Activated T-helper 17 cell treated with anti-CD3 and anti-CD28 coated beads, Interleukin-2, amount 50 U/mL, for 72 hours (primary cell): Measurements from ENCODE around the gene HTRA1. TPM values are rescaled to one million over a fixed set of nuclear protein-coding genes. Genes with fewer than 3 reads are reported as not detected.

Experiments
- total RNA-seq, 2 donors: library from RNA; stranded (reverse); gene quantifications; one replicate each; pipeline ENCODE4 v1.2.3, GENCODE V29; 2022

HTRA1 gene
- total RNA-seq, 2 donors from 2014 or later, result not detected

Other genes starting within 250 kb of the HTRA1 start
- not detected for gene BTBD16, start 190.3 kb upstream of the HTRA1 start, total RNA-seq
- 10 to 100 TPM in 1 of 2 donors, 1 to 10 TPM in 1; 2.4 to 13.9 TPM for gene PLEKHA1, start 86.8 kb upstream of the HTRA1 start, total RNA-seq
- gene ARMS2, start 6.9 kb upstream of the HTRA1 start, total RNA-seq, result not detected
- not detected for gene DMBT1, start 99.2 kb downstream of the HTRA1 start, total RNA-seq
- not detected for gene C10orf120, start 238.3 kb downstream of the HTRA1 start, total RNA-seq